GM12878 (cell line): Measurements from ENCODE around the gene PHOX2A. TPM values are rescaled to one million over a fixed set of nuclear protein-coding genes. Genes with fewer than 3 reads are reported as not detected.

Experiments used
- ATAC-seq: fragments of 200-7000 bp; cut with Tn5 transposase; 3 replicates; pipeline ENCODE4 v1.9.1; 2020; ENCODE audit warnings: mild to moderate bottlenecking, moderate library complexity
- BruUV-seq: library from RNA; stranded (reverse); fragments of 400-500 nt; replicated peaks from 2 replicates; lab custom pipeline; 2021; lab: Mats Ljungman, UMichigan
- CTCF ChIA-PET: fragments of 300-600 bp; sonication (Branson Sonifier 250); formaldehyde crosslinking; extraction: SDS; loops from one replicate; lab custom pipeline; 2021; ENCODE audit warnings: inconsistent platforms; lab: Yijun Ruan, JAX
- POLR2A ChIA-PET: fragments of 350-600 bp; formaldehyde crosslinking; extraction: SDS; loops from one replicate; lab custom pipeline; 2021; ENCODE audit warnings: inconsistent platforms; lab: Charles Lee
- RAD21 ChIA-PET: fragments of 300-600 bp; sonication (Branson Sonifier 250); formaldehyde crosslinking; loops from one replicate; lab custom pipeline; 2023; ENCODE audit warnings: antibody characterized with exemption; ENCODE audit not compliant: unreplicated experiment; lab: Charles Lee
- SMC1A ChIA-PET: fragments of 300-600 bp; sonication (Branson Sonifier 250); formaldehyde crosslinking; loops from one replicate; lab custom pipeline; 2023; ENCODE audit not compliant: unreplicated experiment, uncharacterized antibody; lab: Charles Lee
- DNase-seq: peaks from one replicate; pipeline ENCODE4 v3.0.0-alpha.2; 2011; ENCODE audit warnings: low read depth, low spot score
- FAIRE-seq: peaks from 3 replicates; lab custom pipeline; 2011; peaks lifted over from hg19 to GRCh38; lab: Jason Lieb, UNC
- H2AFZ ChIP-seq: 2 replicates; pipeline ENCODE4 v1.6.0; 2011; ENCODE audit warnings: low read depth, low read length, control low read depth; ENCODE audit not compliant: control insufficient read depth
- H3K27ac ChIP-seq: 2 replicates; pipeline ENCODE4 v1.5.1; 2011; ENCODE audit warnings: control low read depth; ENCODE audit not compliant: control insufficient read depth, insufficient read depth
- H3K27me3 ChIP-seq, 2 experiments: replicated peaks in 1 of 2; 2 replicates each; pipeline versions ENCODE4 v1.6.0 to v1.6.1; 2011; ENCODE audit warnings: low read length in 1 of 2; ENCODE audit not compliant: control insufficient read depth in 2 of 2, insufficient read depth in 2 of 2
- H3K36me3 ChIP-seq, 2 experiments: 2 replicates each; pipeline ENCODE4 v1.5.1; 2011; ENCODE audit warnings: low read length in 1 of 2; ENCODE audit not compliant: control insufficient read depth in 2 of 2, insufficient read depth in 2 of 2
- H3K4me1 ChIP-seq: 2 replicates; pipeline ENCODE4 v1.6.1; 2011; ENCODE audit warnings: mild to moderate bottlenecking, low read length, moderate library complexity, mixed read lengths; ENCODE audit not compliant: control insufficient read depth, insufficient read depth
- H3K4me2 ChIP-seq: 2 replicates; pipeline ENCODE4 v1.6.0; 2011; ENCODE audit warnings: control low read depth; ENCODE audit not compliant: control insufficient read depth, insufficient read depth
- H3K4me3 ChIP-seq: fragments of 200-600 bp; sonication (generic); 2 replicates; pipeline ENCODE4 v1.5.1; 2016
- H3K79me2 ChIP-seq: 2 replicates; pipeline ENCODE4 v1.6.0; 2011; ENCODE audit warnings: low read length; ENCODE audit not compliant: control insufficient read depth, insufficient read depth
- H3K9ac ChIP-seq: 2 replicates; pipeline ENCODE4 v1.8.0; 2011; ENCODE audit warnings: low read length, control low read depth, mixed read lengths; ENCODE audit not compliant: control insufficient read depth, insufficient read depth
- H3K9me3 ChIP-seq: replicated peaks from 3 replicates; pipeline ENCODE4 v1.5.1; 2011; ENCODE audit warnings: mild to moderate bottlenecking, low read length; ENCODE audit not compliant: control insufficient read depth, insufficient read depth
- H4K20me1 ChIP-seq: 2 replicates; pipeline ENCODE4 v1.6.0; 2011; ENCODE audit not compliant: control insufficient read depth, insufficient read depth
- IRF5 ChIP-seq: fragments of 450-650 bp; IDR thresholded peaks from 2 replicates; pipeline ENCODE4 v1.6.1; 2017; ENCODE audit warnings: borderline replicate concordance
- RUNX3 ChIP-seq: IDR thresholded peaks from 2 replicates; pipeline ENCODE4 v1.6.1; 2012; ENCODE audit warnings: low read length, inconsistent platforms
- SKIL ChIP-seq: fragments of 450-650 bp; IDR thresholded peaks from 2 replicates; pipeline ENCODE4 v1.6.1; 2017; ENCODE audit warnings: mild to moderate bottlenecking, low read depth, inconsistent platforms; ENCODE audit not compliant: poor library complexity, severe bottlenecking
- SRF ChIP-seq, 2 experiments: IDR thresholded peaks; 2 replicates each; pipeline ENCODE4 v1.6.1; 2011; ENCODE audit warnings: low read depth in 2 of 2, low read length in 2 of 2, mild to moderate bottlenecking in 1 of 2, moderate library complexity in 1 of 2
- whole genome bisulfite sequencing: methylation state at CpG from one replicate; pipeline ENCODE4 v1.1.6; 2016; ENCODE audit warnings: low lambda C conversion rate; ENCODE audit not compliant: insufficient replicate concordance, insufficient coverage; ENCODE audit errors: missing lambda C conversion rate; 5-methylcytosine and 5-hydroxymethylcytosine counted together
- in situ Hi-C: fragments of 300-500 bp; cut with MboI; formaldehyde crosslinking; loops from 9 replicates; pipeline ENCODE4 v1.14.3; 2018; ENCODE audit warnings: mixed read lengths
- intact Hi-C: fragments of 100-400 bp; cut with micrococcal nuclease; formaldehyde crosslinking; loops from one replicate; pipeline ENCODE4 v1.14.2; 2022; ENCODE audit not compliant: unreplicated experiment
- polyA plus RNA-seq, 11 experiments: library from polyadenylated mRNA; depleted of rRNA in 4 of 11; unstranded in 6 of 11; stranded (reverse) in 5 of 11; fragments of >200 nt; fragmentation: Nextera tagmentation in 4 of 11; fragmentation: Illumina TruSeq in 1 of 11; extraction: Ambion mirVana in 4 of 11; extraction: Trizol in 1 of 11; gene quantifications; 1 replicate in 1 of 11; 2 replicates in 10 of 11; pipeline versions ENCODE4 v1.2.1 to v1.2.3, GENCODE V29; 2011 to 2016; ENCODE audit warnings: inconsistent platforms in 2 of 11, missing spikeins in 2 of 11, low read depth in 1 of 11
- total RNA-seq, 4 experiments: library from RNA; depleted of rRNA in 3 of 4; stranded (reverse); fragments of >200 nt in 3 of 4; fragmentation: Illumina TruSeq in 1 of 4; extraction: Trizol in 1 of 4; gene quantifications; 2 replicates each; pipeline versions ENCODE4 v1.2.1 to v1.2.3, GENCODE V29; 2013 to 2021

Gene PHOX2A
- total and polyA plus RNA-seq, 10 of the 15 experiments (the other 5 are each of a cell fraction or from before 2014, with no cell fraction given), result not detected

- no peak for TF ChIP-seq IRF5
- TF ChIP-seq SRF (IDR thresholded peaks at IDR 0.05; ENCODE audit: low read depth in 2 of 2, low read length in 2 of 2), result no peak
- TF ChIP-seq RUNX3, result no peak
- TF ChIP-seq, all 136 proteins: peak for 0
Measured at GRCh38 chr11:72229336-72229924, 14.5 kb downstream of the PHOX2A start (continued).

GRCh38 chr11:72228844-72229231, 15.1 kb downstream of the PHOX2A start:
- TF ChIP-seq SKIL, result no peak
- CTCF ChIA-PET, result interaction anchor here (1.2 kb wide), 1 partner anchor 33 kb away, joined by 4 read pairs; no protein-coding TSS in a partner anchor
- Histone ChIP-seq H3K27me3 (no peaks in the 10 kb centered on the region), H3K79me2 (peaks cover 25% of the 10 kb centered on the region), H3K9ac (no peak overlapping the region), H3K4me3 (no peak overlapping the region), H3K4me1 (peaks cover 8% of the 10 kb centered on the region), H3K9me3 (no peaks in the 10 kb centered on the region), H3K36me3 (peaks cover 22 to 31% of the 10 kb centered on the region in 2 experiments; a peak in 3 of 4 replicates), H2AFZ (no peak overlapping the region), H3K4me2 (no peak overlapping the region), H4K20me1 (no peaks in the 10 kb centered on the region; the same call in 1 of the 2 replicates), H3K27ac (no peak overlapping the region)
- intact Hi-C loops (no loop called here), in situ Hi-C loops (no loop called here)
- 91% methylated on average over 7 of the region's 7 CpGs for WGBS
- DNase-seq, result no peak
- BruUV-seq, result no TSS peak
- RAD21 ChIA-PET, result no interaction called here
- no peak for FAIRE-seq
- SMC1A ChIA-PET, result no interaction called here
- no peak for ATAC-seq
- POLR2A ChIA-PET, result no interaction called here
